ENCODE data around the gene CRYBA2.

Gene CRYBA2

GRCh38 chr2:219009294-219009693, 16.1 kb upstream of the CRYBA2 start:
- TF ChIP-seq POLR2AphosphoS5 (IDR thresholded peaks at IDR 0.05; ENCODE audit: low read depth, low read length) (no peak), TAF1 (IDR thresholded peaks at IDR 0.05; ENCODE audit: borderline replicate concordance, insufficient read depth, low read length) (no peak), SIN3A (IDR thresholded peaks at IDR 0.05; ENCODE audit: borderline replicate concordance, insufficient read depth, low read length) (no peak), FOXP2 (optimal IDR thresholded peaks at IDR 0.05; ENCODE audit: borderline replicate concordance, extremely low read depth, extremely low read length, insufficient read depth) (no peak), REST (IDR thresholded peaks at IDR 0.05; ENCODE audit: insufficient read depth in 1 of 2, low read depth in 2 of 2, low read length in 2 of 2) (no peak)

GRCh38 chr2:219003979-219004378, 10.8 kb upstream of the CRYBA2 start:
- TF ChIP-seq FOXP2 (optimal IDR thresholded peaks at IDR 0.05; ENCODE audit: borderline replicate concordance, extremely low read depth, extremely low read length, insufficient read depth) (no peak), POLR2AphosphoS5 (IDR thresholded peaks at IDR 0.05; ENCODE audit: low read depth, low read length) (no peak), REST (IDR thresholded peaks at IDR 0.05; ENCODE audit: insufficient read depth in 1 of 2, low read depth in 2 of 2, low read length in 2 of 2) (no peak), SIN3A (IDR thresholded peaks at IDR 0.05; ENCODE audit: borderline replicate concordance, insufficient read depth, low read length) (no peak), TAF1 (IDR thresholded peaks at IDR 0.05; ENCODE audit: borderline replicate concordance, insufficient read depth, low read length) (no peak)

- no peak for TF ChIP-seq POLR2AphosphoS5 (IDR thresholded peaks at IDR 0.05; ENCODE audit: low read depth, low read length)
- TF ChIP-seq TAF1 (IDR thresholded peaks at IDR 0.05; ENCODE audit: borderline replicate concordance, insufficient read depth, low read length): no peak
- TF ChIP-seq REST (IDR thresholded peaks at IDR 0.05; ENCODE audit: insufficient read depth in 1 of 2, low read depth in 2 of 2, low read length in 2 of 2): no peak
- TF ChIP-seq SIN3A (IDR thresholded peaks at IDR 0.05; ENCODE audit: borderline replicate concordance, insufficient read depth, low read length): no peak
- TF ChIP-seq FOXP2 (optimal IDR thresholded peaks at IDR 0.05; ENCODE audit: borderline replicate concordance, extremely low read depth, extremely low read length, insufficient read depth): no peak
Measured at GRCh38 chr2:219003267-219003634, 10.0 kb upstream of the CRYBA2 start.

GRCh38 chr2:219002395-219003266, 9.4 kb upstream of the CRYBA2 start:
- TF ChIP-seq POLR2AphosphoS5 (IDR thresholded peaks at IDR 0.05; ENCODE audit: low read depth, low read length): no peak
- TF ChIP-seq SIN3A (IDR thresholded peaks at IDR 0.05; ENCODE audit: borderline replicate concordance, insufficient read depth, low read length): no peak
- TF ChIP-seq FOXP2 (optimal IDR thresholded peaks at IDR 0.05; ENCODE audit: borderline replicate concordance, extremely low read depth, extremely low read length, insufficient read depth): no peak
- TF ChIP-seq TAF1 (IDR thresholded peaks at IDR 0.05; ENCODE audit: borderline replicate concordance, insufficient read depth, low read length): no peak
- no peak for TF ChIP-seq REST (IDR thresholded peaks at IDR 0.05; ENCODE audit: insufficient read depth in 1 of 2, low read depth in 2 of 2, low read length in 2 of 2)

Measured in PFSK-1 (cell line).